Measurements from ENCODE around the gene LILRB4. TPM values are rescaled to one million over a fixed set of nuclear protein-coding genes. Genes with fewer than 3 reads are reported as not detected.
"Not testable (repeated sequence)": the region's sequence is repeated elsewhere in the genome, so short reads cannot be mapped to it uniquely, and the experiment has no call there.

Gene LILRB4
- total RNA-seq, 1 experiment from 2014 or later, result not detected

DNA sequence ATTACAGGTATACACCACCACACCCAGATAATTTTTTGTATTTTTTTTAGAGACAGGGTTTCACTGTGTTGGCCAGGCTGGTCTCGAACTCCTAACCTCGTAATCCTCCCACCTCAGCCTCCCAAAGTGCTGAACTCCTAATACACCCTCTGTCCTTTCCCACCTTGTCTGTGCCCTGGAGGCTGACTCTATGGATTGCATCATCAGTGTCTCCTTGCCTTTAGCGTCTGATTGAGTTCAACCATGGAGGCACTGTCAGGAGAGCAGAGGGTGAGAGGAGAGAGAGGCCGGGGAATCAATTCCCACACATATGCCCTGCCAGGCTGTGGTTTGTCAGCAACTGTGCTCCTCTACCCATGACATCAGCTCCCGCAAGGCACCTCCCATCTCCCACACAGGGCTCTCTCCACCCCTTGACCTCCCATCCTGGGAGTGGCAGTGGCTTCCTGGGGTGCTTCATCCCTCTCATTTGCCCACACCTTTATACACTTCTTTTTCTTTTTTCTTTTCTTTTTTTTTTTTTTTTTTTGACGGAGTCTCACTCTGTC is 12.6 kb upstream of the LILRB4 start:
- no peak for DNase-seq (ENCODE audit: low spot score)

DNA sequence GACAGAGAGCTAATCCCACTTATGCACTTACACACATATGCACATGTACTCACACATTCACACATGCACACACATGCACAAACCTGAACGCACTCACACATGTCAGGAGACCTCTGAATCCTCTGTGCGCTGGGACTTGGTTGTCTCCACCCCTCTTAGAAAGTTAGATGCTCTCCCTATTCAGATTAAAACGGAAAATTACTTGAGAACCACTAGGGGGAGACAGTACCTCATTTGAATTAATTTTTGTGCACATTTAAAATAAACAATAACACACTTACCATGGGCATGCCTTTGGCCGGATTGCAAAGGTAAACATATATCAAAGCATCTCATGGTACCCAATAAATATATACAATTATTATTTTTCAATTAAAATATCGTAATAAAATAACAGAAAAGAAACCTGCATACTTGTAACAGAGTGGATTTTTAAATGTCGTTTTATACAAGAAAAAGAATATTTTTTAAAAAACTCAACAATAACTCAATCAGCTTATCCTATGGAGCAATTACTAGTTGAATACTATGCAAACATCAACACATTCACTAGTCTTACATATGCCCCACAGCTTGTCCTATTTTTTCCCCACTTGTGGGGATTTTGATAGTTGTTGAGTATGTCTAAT is 9.5 kb upstream of the LILRB4 start:
- peak; percentile 47 for DNase-seq (ENCODE audit: low spot score)

DNA sequence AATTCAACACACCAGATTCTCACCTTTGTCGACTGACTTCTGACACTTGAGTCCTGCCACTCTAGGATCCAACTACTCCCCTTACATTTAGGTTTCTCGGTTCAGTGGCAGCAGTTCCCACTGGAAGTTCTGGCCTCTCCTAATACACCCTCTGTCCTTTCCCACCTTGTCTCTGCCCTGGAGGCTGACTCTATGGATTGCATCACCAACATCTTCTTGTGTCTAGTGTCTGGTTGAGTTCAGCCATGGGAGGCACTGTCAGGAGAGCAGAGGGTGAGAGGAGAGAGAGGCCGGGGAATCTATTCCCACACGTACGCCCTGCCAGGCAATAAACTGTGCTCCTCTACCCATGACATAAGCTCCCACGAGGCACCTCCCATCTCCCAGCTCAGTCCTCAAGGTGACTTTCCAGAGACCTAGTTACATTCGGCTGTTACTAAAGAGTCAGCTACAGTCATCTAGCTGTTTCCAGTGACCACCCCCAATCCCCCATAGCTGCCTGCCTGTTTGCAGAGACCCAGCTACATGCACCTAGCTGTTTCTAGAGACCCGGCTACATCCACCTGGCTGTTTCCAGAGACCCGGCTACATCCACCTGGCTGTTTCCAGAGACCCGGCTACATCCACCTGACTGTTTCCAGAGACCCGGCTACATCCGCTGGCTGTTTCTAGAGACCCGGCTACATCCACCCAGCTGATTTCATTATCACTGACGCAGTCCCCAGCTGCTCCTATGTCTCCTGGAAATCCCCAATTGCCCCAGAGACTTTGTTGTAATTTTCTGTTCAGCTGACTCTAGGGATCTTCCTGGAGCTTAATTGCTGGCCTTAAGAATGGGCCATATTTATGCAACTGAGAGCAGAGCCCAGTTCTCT is 8.1 kb upstream of the LILRB4 start:
- no peak for DNase-seq (ENCODE audit: low spot score)

DNA sequence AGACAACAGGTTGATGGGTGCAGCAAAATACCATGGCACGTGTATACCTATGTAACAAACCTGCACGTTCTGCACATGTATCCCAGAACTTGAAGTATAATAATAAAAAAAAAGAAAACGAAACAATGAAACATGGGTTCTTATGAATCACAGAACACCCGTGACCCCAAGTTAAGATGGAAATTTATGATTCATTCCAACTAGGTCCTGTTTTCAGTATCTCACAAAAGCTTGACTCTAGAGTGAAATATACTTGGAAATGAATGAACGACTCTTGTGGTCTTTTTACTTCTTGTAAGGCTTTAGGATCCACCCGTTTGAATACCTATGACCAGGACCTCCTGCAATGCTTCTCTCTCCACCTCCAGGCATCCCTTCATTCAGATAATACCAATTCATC is 3.5 kb upstream of the LILRB4 start:
- DNase-seq (ENCODE audit: low spot score), result no peak

DNA sequence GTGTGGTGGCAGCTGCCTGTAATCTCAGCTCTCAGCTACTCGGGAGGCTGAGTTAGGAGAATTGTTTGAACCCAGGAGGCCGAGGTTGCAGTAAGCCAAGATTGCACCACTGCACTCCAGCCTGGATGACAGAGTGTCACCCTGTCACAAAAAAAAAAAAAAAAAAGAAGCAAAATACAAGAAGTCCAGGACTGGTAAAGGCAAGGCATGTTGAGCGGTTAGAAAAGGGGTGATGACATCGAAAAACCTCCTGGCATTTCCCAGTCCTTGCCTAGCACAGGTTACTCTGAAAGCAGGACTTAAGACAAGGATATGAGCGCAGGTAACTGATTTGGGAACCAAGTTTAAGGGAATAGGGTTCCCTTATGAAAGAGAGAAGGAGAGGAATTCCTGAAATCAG is 2.5 kb upstream of the LILRB4 start:
- no peak for DNase-seq (ENCODE audit: low spot score)

DNA sequence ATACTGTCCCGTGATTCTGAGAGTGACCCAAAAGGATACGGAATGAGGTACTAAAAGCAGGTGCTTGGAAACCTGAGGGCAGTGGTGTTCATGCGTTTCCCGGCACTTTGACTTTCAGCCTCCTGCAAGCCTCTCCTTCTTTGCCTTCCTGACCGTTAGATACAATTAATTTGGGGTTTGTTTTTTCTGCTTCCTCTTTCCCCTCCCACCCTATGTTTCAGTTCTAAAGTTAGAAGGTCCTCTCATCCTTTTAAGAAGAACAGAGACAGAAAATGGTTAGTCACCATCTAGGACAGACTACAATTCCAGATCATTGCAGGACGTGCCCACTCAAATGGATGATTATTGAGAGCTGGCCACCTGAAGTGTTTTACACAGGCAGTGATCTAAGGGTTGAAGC is 1.8 kb upstream of the LILRB4 start:
- no peak for DNase-seq (ENCODE audit: low spot score)

DNA sequence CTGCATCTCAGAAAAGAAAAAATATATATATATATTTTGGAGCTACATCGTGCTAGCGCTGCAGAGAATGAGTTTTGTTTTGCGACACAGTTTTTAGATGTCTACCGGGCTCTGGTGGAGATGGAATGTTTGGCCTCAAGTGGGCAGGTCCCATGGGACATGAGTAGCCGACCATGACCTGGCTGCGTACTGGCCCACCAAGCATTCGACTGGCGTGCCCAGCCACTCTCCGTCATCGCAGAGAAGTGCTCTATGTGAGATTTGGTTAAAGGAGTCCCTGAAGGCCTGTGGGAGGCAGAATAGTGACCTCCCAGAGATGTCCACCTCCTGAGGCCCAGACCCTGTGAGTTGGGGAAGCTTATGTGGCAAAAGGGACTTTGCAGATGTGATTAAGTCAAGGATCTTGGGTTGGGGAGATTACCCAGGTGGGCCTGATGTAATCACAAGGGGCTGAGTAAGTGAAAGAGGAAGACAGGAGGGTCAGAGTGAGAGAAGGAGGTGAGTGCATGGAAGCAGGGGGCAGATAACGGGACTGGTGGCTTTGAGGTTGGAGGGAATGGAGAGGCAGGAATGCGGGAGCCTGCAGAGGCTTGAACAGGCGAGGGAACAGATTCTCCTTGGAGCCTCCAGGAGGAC is 821 bp upstream of the LILRB4 start:
- no peak for DNase-seq (ENCODE audit: low spot score)

DNA sequence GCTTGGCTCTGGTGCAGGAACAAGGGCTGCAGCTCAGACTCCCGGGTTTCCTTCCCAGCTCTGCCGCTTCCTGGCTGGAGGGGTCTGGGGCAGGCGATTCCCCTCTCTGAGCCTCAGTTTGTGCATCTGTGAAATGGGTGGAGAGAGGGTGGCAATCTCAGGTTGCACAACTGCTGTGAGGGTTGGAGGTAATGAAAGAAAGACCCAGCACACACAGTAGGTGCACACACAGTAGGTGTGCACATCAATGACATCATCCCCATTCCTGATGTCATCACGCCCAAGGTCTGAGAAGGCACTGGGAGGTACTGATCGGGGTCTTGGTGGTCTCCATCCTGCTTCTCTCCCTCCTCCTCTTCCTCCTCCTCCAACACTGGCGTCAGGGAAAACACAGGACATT is 2.7 kb downstream of the LILRB4 start:
- DNase-seq (ENCODE audit: low spot score), result no peak

DNA sequence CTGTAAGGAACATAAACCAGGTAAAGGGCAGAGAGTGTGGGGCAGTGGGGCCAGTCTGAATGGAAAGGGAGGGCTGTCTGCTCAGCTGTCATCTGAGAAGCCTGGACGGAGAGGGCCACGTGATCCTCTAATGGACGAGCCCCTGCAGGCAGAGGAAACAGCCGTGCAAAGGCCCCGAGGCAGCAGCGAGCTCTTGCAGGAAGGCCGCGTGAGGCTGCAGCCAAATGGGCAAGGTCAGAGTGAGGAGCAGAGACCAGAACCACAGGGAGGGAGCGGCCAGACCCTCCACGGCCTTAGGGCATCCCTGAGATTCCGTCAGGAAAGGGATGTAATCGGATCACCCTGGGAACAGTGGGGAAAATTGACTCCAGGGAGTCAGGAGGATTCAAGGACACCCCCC is 4.4 kb downstream of the LILRB4 start:
- DNase-seq (ENCODE audit: low spot score), result no peak

DNA sequence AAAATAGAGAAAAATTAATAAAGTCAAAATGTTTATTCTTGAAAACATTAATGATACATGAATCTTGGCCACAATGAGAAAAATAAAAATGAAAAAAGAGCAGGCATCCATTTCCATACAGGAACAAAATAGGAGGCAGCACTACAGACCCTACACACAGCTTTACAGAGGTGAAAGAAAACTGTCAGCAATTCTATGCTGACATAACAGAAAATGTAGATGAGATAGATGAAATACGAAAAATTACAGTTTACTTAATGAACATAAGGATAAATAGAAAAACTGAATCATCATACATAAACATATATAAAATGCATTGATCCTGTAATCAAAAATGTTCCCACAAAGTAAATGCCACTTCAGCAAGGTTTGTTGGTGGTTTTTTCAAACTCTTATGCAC is 5.6 kb downstream of the LILRB4 start:
- DNase-seq (ENCODE audit: low spot score), result no peak

DNA sequence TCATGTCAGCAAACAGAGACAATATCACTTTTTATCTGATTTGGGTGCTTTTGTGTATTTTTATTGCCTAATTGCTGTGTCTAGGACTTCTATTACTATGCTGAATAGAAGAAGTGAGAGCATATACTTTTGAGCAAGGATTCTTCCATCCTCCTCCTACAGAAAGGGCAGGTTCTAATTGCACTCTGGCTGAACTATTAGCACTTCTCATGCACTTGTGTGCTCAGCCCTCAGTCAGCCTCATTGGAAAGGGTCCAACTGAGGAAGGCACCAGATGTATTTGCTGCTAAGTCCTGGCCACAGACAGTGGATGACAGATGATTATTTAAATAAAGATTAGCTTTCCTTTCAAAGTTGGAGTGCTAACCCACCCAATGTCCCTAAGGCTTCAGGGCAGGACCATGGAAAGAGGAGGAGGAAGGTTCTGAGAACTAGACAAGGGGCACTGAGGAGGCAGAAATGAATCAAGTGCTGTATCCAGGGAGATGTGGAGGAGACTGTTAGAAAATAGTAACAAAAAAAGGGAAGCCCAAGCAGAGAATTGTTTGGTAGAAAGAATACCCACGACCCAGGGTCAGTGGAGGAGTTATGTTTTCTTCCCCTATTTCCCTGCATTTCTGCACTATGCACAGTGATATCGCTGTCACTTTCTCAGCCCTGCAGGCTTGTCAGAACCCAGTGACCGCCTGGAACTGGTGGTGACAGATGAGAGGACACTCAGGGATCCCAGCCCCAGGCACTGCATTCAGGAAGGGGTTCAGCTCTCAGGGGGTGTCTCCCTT is 8.0 kb downstream of the LILRB4 start:
- no peak for DNase-seq (ENCODE audit: low spot score)

DNA sequence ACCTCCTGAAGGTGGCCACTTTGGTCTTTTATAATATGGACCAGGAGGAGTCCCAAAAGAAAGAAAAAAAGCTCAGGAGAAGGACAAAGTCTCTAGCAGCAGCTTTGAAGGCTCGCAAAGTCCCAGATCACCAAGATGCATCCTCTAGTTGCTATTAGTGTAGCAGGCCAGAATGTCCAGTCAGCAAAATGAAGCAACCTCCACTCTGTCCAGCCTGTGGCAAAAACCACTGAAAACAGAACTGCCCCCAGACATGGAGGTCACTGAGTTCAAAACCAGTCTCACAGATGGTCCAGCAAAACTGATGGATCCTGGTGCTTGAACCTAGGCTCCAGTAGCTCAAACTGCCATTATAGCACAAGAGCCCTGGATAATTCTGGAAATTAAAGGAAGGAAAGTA is 10.4 kb downstream of the LILRB4 start:
- no peak for DNase-seq (ENCODE audit: low spot score)

DNA sequence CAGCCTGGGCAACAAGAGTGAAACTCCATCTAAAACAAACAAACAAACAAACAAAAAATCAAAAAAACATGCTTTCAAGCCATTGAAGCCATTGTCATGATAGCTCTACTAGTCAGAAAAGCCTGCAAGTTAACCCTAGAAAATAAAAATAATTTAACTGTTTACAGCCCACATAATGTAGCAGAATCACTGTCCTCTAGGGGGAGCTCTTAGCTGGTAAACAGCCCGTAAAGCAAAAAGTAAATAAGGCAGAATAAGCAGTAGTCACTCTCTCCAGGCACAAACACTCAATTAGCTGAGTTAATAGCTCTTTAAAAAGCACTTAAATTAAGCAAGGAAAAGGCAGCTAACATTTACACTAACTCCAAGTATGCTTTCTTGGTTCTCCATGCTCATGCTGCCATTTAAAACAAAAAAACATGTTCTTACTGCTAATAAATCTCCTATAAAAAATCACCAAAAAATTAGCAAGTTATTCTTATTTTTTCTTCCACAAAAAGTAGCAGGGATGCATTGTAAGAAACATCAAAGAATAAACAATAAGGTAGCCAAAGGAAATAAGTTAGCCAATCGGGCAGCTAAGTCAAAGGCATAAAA is 11.3 kb downstream of the LILRB4 start:
- DNase-seq (ENCODE audit: low spot score), result peak; percentile 48

DNA sequence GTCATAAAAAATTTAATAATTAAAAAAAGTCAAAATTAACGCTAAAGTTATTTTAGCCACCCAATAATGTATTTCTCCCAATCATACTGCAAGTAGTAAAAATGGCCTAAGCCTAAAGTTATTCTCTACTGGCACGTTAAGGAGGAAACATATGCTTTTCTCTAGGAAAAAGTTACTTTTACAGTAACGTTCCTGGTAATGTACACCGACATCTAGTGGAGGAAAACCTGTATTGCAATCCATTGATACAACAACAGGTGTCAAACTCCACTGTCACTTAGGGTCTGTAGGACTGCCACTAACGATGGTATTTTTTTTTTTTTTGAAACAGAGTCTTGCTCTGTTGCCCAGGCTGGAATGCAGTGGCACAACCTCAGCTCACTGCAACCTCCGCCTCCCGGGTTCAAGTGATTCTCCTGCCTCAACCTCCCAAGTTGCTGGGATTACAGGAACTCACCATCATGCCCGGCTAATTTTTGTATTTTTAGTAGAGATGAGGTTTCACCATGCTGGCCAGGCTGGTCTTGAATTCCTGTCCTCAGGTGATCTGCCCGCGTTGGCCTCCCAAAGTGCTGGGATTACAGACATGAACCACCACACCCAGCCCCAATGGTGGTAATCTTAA is 13.5 kb downstream of the LILRB4 start:
- peak; percentile 40 for DNase-seq (ENCODE audit: low spot score)

DNA sequence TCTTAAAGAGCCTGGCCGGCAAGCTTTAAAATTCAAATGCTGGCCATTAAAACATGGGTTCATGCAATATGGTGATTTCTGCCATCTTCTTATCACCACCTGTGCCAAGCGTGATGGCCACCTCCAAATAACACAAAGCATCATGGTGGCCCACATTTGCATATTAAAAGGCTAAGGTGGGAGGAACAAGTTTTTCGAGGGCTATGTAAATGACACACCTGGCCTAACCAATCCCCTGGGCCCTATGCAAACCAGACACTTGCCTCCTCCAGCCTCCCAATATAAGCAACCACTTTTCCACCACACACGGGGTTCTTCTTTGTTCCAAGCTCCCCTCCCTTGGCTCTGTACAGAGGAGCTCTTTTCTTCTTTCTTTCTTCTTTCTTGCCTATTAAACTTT is 14.4 kb downstream of the LILRB4 start:
- DNase-seq (ENCODE audit: low spot score), result no peak

DNA sequence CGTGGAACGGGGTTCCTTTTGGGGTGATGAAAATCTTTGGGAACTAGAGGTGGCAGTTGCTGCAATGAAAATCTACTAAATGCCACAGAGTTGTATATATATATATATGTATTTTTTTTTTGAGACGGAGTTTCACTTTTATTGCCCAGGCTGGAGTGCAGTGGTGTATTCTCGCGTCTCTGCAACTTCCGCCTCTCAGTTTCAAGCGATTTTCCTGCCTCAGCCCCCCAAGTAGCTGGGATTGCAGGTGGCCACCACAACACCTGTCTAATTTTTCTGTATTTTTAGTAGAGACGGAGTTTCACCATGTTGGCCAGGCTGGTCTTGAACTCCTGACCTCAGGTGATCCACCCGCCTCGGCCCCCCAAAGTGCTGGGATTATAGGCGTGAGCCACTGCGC is 18.8 kb downstream of the LILRB4 start:
- DNase-seq (ENCODE audit: low spot score), result not testable (repeated sequence)

DNA sequence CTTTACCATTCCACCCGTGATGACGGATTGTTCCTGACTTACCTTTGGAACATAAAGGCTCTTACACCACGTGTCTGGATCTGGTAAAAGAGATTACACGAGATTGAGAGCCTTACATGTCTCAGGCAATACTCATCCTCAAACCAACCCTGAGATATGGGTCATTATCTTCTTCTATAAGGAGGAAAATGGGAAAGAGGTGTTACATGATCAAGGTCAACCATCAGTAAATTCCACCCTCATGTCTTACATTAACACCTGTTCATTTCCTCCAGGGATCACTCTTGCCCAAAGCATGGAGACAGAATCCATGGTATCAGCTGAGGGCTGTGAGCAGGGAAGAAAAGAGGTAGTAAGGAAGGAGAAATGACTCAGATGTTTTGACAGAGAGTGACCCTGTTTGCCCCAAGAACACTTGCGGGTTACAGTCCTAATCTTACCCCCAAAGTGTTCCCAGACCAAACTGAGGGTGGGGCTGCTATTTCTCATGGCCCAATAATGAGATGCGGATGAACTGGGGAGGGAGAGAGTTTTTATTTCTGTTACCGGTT is 19.6 kb downstream of the LILRB4 start:
- DNase-seq (ENCODE audit: low spot score), result no peak

DNA sequence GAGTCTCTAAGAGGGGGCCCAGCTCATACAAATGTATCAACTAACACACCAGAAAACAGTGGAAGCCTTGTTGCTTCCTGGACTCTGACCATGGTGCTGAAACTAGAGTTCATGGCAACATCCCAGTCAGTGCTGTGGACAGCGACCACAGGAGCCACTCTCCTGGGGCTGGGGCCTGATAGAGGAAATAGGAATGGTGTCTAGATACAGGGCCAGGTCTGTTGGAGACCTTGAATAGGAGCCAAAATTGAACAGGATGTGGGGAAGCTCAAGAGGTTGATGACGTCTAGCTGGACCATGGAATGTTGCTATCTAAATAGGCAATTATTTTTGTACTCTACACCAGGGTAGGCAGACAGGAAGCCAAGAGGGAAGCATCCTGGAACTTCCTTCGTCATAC is 21.7 kb downstream of the LILRB4 start:
- peak; percentile 56 for DNase-seq (ENCODE audit: low spot score)

DNA sequence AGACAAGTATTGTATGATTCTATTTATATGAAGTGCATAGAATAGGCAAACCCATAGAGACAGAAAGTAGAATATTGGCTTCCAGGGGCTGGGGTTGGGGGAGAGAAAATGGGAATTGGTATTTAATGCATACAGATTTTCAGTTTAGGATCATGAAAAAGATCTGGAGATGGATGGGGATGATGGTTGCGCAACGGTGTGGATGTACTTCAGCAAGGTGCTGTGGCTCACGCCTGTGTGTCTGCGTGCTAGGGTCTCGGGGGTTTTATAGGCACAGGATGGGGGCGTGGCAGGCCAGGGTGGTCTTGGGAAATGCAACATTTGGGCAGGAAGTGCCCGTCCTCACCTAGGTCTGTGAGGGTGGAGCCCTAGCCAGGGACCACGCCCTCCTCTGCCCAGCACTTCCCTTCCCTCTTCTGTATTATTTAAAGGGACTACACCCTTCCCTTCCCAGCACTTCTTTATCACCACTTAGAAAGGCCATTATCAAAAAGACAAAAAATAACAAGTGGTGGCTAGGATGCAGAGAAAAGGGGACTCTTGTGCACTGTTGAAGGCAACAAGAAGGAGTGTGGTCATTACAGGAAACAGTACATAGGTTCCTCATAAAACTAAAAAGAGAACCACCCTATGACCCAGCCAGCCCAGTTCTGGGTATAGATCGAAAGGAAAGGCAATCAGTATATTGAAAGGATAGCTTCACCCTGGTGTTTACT is 29.0 kb downstream of the LILRB4 start:
- no peak for DNase-seq (ENCODE audit: low spot score)

DNA sequence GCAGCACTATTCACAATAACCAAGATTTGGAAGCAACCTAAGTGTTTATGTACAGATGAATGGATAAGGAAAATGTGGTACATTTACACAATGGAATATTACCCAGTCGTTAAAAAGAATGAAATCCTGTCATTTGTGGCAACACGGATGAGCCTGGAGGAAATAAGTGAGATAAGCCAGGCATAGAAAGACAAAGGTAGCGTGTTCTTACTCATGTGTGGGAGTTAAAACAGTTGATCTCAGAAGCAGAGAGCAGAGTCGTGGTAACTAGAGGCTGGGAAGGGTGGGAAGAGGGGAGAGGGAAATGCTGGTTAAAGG is 29.5 kb downstream of the LILRB4 start:
- no peak for DNase-seq (ENCODE audit: low spot score)

Data from H4 (cell line).